MM.1S (cell line): ENCODE results near the gene KCNIP4.

Source experiments
- DNase-seq: peaks from one replicate; pipeline ENCODE4 v3.0.0-alpha.2; 2015
- H2AFZ ChIP-seq: fragments of 300-600 bp; sonication (generic); 2 replicates; pipeline ENCODE4 v1.6.0; 2016; ENCODE audit warnings: antibody characterized with exemption, low read length
- H3F3A ChIP-seq: fragments of 300-600 bp; sonication (generic); 2 replicates; pipeline ENCODE4 v1.6.1; 2016; ENCODE audit warnings: mild to moderate bottlenecking, antibody characterized with exemption, low read length, moderate library complexity, mixed read lengths; ENCODE audit not compliant: insufficient read depth
- H3K27ac ChIP-seq: fragments of 300-600 bp; sonication (generic); 2 replicates; pipeline ENCODE4 v1.5.1; 2016; ENCODE audit warnings: mild to moderate bottlenecking, low read length
- H3K27me3 ChIP-seq: fragments of 300-600 bp; sonication (generic); replicated peaks from 2 replicates; pipeline ENCODE4 v1.6.0; 2016; ENCODE audit warnings: low read length; ENCODE audit not compliant: insufficient read depth
- H3K36me3 ChIP-seq: fragments of 300-600 bp; sonication (generic); replicated peaks from 2 replicates; pipeline ENCODE4 v1.6.1; 2016; ENCODE audit warnings: mild to moderate bottlenecking, low read length, mixed read lengths; ENCODE audit not compliant: insufficient read depth
- H3K4me1 ChIP-seq: fragments of 300-600 bp; sonication (generic); 2 replicates; pipeline ENCODE4 v1.6.1; 2016; ENCODE audit warnings: low read length, mixed read lengths
- H3K4me2 ChIP-seq: fragments of 300-600 bp; sonication (generic); 2 replicates; pipeline ENCODE4 v1.6.0; 2016; ENCODE audit warnings: low read depth, low read length
- H3K4me3 ChIP-seq: fragments of 300-600 bp; sonication (generic); 2 replicates; pipeline ENCODE4 v1.5.1; 2016; ENCODE audit warnings: low read length, mixed read lengths
- H3K79me2 ChIP-seq: fragments of 300-600 bp; sonication (generic); 2 replicates; pipeline ENCODE4 v1.6.1; 2016; ENCODE audit warnings: mixed run types, low read length, mixed read lengths
- H3K9ac ChIP-seq: fragments of 300-600 bp; sonication (generic); 2 replicates; pipeline ENCODE4 v1.6.1; 2016; ENCODE audit warnings: low read length, mixed read lengths
- H3K9me2 ChIP-seq: fragments of 300-600 bp; sonication (generic); replicated peaks from 2 replicates; pipeline ENCODE4 v1.6.1; 2016; ENCODE audit warnings: mild to moderate bottlenecking, low read length, mixed read lengths; ENCODE audit not compliant: insufficient read depth
- H3K9me3 ChIP-seq: fragments of 300-600 bp; sonication (generic); replicated peaks from 2 replicates; pipeline ENCODE4 v1.6.1; 2016; ENCODE audit warnings: mild to moderate bottlenecking, low read length, mixed read lengths; ENCODE audit not compliant: insufficient read depth
- H4K20me1 ChIP-seq: fragments of 300-600 bp; sonication (generic); 2 replicates; pipeline ENCODE4 v1.6.1; 2016; ENCODE audit warnings: mild to moderate bottlenecking, low read length, moderate library complexity, mixed read lengths; ENCODE audit not compliant: insufficient read depth
- EZH2 ChIP-seq: fragments of 300-600 bp; sonication (generic); optimal IDR thresholded peaks from 2 replicates; pipeline ENCODE3; 2017; ENCODE audit warnings: low read depth, mild to moderate bottlenecking, antibody characterized with exemption, low read length, mixed read lengths
- EZH2phosphoT487 ChIP-seq: fragments of 300-600 bp; sonication (generic); IDR thresholded peaks from 2 replicates; pipeline ENCODE4 v1.6.1; 2018; ENCODE audit warnings: antibody characterized with exemption, low read length
- TF ChIP-seq, protein P1 (sequence below): fragments of 300-600 bp; sonication (generic); IDR thresholded peaks from 2 replicates; pipeline ENCODE4 v1.5.1; 2016; ENCODE audit warnings: antibody characterized with exemption, low read length, mixed read lengths

The KCNIP4 gene

DNA sequence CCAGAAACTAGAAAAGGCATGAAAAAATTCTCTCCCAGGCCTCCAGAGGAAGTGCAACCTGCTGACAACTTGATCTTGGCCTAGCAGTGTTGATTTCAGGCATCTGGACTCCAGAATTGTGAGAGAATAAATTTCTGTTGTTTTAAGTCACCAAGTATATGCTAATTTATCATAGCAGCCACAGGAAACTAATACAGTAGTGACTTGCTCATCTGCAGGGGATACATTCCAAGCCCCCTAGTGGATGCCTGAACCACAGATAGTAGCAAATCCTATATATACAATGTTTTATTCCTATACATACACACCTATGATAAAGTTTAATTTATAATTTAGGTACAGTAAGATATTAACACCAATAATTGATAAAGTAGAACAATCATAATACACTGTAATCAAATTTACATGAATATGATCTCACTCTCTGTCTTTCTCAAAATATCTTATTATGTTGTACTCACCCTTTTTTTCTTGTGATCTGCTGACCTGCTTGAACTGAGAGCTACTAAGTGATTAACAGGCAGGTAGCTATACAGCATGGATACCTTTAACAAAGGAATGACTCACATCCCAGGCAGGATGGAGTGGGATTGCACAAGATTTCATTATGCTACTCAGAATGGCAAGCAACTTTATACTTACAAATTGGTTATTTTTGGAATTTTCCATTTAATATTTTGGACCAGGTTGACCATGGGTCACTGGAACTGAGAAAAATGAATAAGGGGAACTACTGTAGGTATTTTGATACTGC is 501.1 kb downstream of the KCNIP4 start:
- Histone ChIP-seq H3K9me3 (no peaks in the 10 kb centered on the region), H3K27me3 (no peaks in the 10 kb centered on the region), H3K36me3 (no peaks in the 10 kb centered on the region), H3K79me2 (no peaks in the 10 kb centered on the region), H3K9ac (no peak overlapping the region), H4K20me1 (no peaks in the 10 kb centered on the region), H3K4me1 (no peaks in the 10 kb centered on the region), H3K4me2 (no peak overlapping the region), H3F3A (no peaks in the 10 kb centered on the region), H3K9me2 (no peaks in the 10 kb centered on the region), H2AFZ (no peak overlapping the region), H3K4me3 (no peak overlapping the region), H3K27ac (no peak overlapping the region)
- TF ChIP-seq EZH2phosphoT487, result no peak
- TF ChIP-seq EZH2, result no peak
- TF ChIP-seq, protein P1, sequence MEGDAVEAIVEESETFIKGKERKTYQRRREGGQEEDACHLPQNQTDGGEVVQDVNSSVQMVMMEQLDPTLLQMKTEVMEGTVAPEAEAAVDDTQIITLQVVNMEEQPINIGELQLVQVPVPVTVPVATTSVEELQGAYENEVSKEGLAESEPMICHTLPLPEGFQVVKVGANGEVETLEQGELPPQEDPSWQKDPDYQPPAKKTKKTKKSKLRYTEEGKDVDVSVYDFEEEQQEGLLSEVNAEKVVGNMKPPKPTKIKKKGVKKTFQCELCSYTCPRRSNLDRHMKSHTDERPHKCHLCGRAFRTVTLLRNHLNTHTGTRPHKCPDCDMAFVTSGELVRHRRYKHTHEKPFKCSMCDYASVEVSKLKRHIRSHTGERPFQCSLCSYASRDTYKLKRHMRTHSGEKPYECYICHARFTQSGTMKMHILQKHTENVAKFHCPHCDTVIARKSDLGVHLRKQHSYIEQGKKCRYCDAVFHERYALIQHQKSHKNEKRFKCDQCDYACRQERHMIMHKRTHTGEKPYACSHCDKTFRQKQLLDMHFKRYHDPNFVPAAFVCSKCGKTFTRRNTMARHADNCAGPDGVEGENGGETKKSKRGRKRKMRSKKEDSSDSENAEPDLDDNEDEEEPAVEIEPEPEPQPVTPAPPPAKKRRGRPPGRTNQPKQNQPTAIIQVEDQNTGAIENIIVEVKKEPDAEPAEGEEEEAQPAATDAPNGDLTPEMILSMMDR, result no peak
- DNase-seq, result no peak

DNA sequence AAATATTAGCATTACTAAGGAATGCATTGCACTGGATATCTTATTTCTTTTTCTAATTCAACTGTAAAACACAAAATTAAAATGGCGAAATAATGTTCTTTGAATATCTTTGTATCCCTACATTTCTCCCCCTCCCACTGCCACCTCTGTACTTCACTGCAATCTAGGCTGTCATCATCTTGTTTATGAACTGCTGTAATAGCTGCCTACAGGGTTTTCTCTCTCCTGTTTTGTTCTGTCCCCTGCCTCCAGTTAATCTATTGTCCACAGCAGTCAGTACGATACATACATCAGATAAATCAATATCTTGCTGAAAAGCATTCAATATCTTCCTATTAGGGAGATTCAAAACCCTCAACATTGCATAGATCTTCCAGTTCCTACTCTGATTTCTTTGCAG is 528.4 kb downstream of the KCNIP4 start:
- Histone ChIP-seq H3K27me3 (no peaks in the 10 kb centered on the region), H3F3A (no peaks in the 10 kb centered on the region), H3K9me2 (no peaks in the 10 kb centered on the region), H3K4me2 (no peak overlapping the region), H3K4me3 (no peak overlapping the region), H3K79me2 (no peaks in the 10 kb centered on the region), H3K4me1 (no peaks in the 10 kb centered on the region), H4K20me1 (no peaks in the 10 kb centered on the region), H3K36me3 (no peaks in the 10 kb centered on the region), H2AFZ (no peak overlapping the region), H3K27ac (no peak overlapping the region), H3K9me3 (no peaks in the 10 kb centered on the region), H3K9ac (no peak overlapping the region)
- no peak for DNase-seq
- TF ChIP-seq EZH2phosphoT487 (no peak), EZH2 (no peak)
- TF ChIP-seq, protein P1, result no peak

DNA sequence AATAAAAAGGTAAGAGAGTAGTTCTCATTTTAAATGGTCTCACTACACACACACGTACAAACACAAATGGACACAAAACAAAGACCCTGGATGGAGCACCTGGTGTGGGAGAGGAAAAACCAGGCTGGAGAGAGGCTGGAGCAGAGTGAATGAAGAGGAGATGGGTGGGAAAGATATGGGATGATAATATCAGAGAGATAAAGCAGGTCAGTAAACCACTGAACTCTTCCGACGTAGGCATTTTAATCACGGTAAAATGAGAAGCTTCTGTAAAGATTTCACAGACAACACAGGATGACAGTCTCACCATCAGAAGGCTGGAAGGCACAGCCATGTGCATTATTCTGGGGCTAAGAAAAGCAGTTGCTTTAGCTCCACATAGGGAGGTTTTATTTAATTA is 532.8 kb downstream of the KCNIP4 start:
- H3K27ac ChIP-seq, result no peak overlapping the region
- no peaks in the 10 kb centered on the region for H3K9me3 ChIP-seq
- no peak overlapping the region for H3K4me2 ChIP-seq
- no peaks in the 10 kb centered on the region for H3K4me1 ChIP-seq
- H3K9ac ChIP-seq, result no peak overlapping the region
- H3K9me2 ChIP-seq, result no peaks in the 10 kb centered on the region
- H3K4me3 ChIP-seq, result no peak overlapping the region
- no peaks in the 10 kb centered on the region for H3K79me2 ChIP-seq
- H4K20me1 ChIP-seq, result no peaks in the 10 kb centered on the region
- TF ChIP-seq EZH2, result no peak
- no peak for TF ChIP-seq EZH2phosphoT487
- TF ChIP-seq, protein P1, result no peak
- DNase-seq, result no peak
- H3F3A ChIP-seq, result no peaks in the 10 kb centered on the region
- no peak overlapping the region for H2AFZ ChIP-seq
- H3K36me3 ChIP-seq, result no peaks in the 10 kb centered on the region
- H3K27me3 ChIP-seq, result no peaks in the 10 kb centered on the region
